WTC11 (cell line): Measurements from ENCODE around the gene UGGT1. TPM values are rescaled to one million over a fixed set of nuclear protein-coding genes. Genes with fewer than 3 reads are reported as not detected.

Experiments
- ATAC-seq: fragments of 200-7000 bp; cut with Tn5 transposase; 2 replicates; pipeline ENCODE4 v1.10.0; 2021; ENCODE audit warnings: mild to moderate bottlenecking, moderate library complexity
- CTCF ChIA-PET: fragments of 300-600 bp; sonication (Branson Sonifier 250); formaldehyde crosslinking; loops from one replicate; lab custom pipeline; 2021; ENCODE audit warnings: antibody characterized with exemption; lab: Charles Lee
- POLR2A ChIA-PET: fragments of 350-600 bp; sonication (Branson Sonifier 250); formaldehyde crosslinking; loops from one replicate; lab custom pipeline; 2021; ENCODE audit warnings: antibody characterized with exemption; lab: Charles Lee
- DNase-seq: peaks from one replicate; pipeline ENCODE4 v3.0.0; 2021; ENCODE audit warnings: low spot score
- H3K27ac Mint-ChIP-seq: 2 replicates; pipeline ENCODE4 v1.8.0; 2021; ENCODE audit warnings: mixed read lengths
- H3K27me3 Mint-ChIP-seq: 2 replicates; pipeline ENCODE4 v1.8.0; 2021; ENCODE audit warnings: low read depth, mild to moderate bottlenecking, moderate library complexity, mixed read lengths
- H3K36me3 Mint-ChIP-seq: 2 replicates; pipeline ENCODE4 v1.8.0; 2021; ENCODE audit warnings: mixed read lengths
- H3K4me1 Mint-ChIP-seq: 2 replicates; pipeline ENCODE4 v1.8.0; 2022; ENCODE audit warnings: mixed read lengths
- H3K4me3 Mint-ChIP-seq: 2 replicates; pipeline ENCODE4 v1.8.0; 2021; ENCODE audit warnings: mild to moderate bottlenecking, moderate library complexity, mixed read lengths
- H3K9me3 Mint-ChIP-seq: 2 replicates; pipeline ENCODE4 v1.8.0; 2021; ENCODE audit warnings: mixed read lengths
- ATF2 ChIP-seq: sonication (generic); formaldehyde crosslinking; IDR thresholded peaks from 2 replicates; pipeline ENCODE4 v1.8.1; 2022; ENCODE audit warnings: low read depth, missing genetic modification reagents, borderline replicate concordance
- CREB1 ChIP-seq: sonication (generic); formaldehyde crosslinking; IDR thresholded peaks from 2 replicates; pipeline ENCODE4 v1.8.0; 2023; ENCODE audit warnings: mild to moderate bottlenecking, missing genetic modification reagents
- ETV6 ChIP-seq: sonication (generic); formaldehyde crosslinking; IDR thresholded peaks from 2 replicates; pipeline ENCODE4 v1.8.1; 2022; ENCODE audit warnings: mild to moderate bottlenecking, missing genetic modification reagents
- GABPB1 ChIP-seq: sonication (generic); formaldehyde crosslinking; IDR thresholded peaks from 2 replicates; pipeline ENCODE4 v1.8.1; 2023; ENCODE audit warnings: mild to moderate bottlenecking, missing genetic modification reagents
- GRHL2 ChIP-seq: fragments of 250-450 bp; sonication (Bioruptor Pico); IDR thresholded peaks from 2 replicates; pipeline ENCODE4 v1.8.0; 2022; ENCODE audit warnings: mild to moderate bottlenecking, moderate library complexity; ENCODE audit not compliant: insufficient replicate concordance, severe bottlenecking
- GTF2I ChIP-seq: fragments of 250-450 bp; sonication (Bioruptor Pico); conservative IDR thresholded peaks from 2 replicates; pipeline ENCODE4 v1.4.0; 2021; ENCODE audit warnings: mild to moderate bottlenecking
- JUN ChIP-seq: sonication (generic); formaldehyde crosslinking; IDR thresholded peaks from 2 replicates; pipeline ENCODE4 v1.8.0; 2023; ENCODE audit warnings: mild to moderate bottlenecking, missing genetic modification reagents
- MXD4 ChIP-seq: fragments of 250-450 bp; sonication (Bioruptor Pico); IDR thresholded peaks from 2 replicates; pipeline ENCODE4 v1.8.0; 2021; ENCODE audit warnings: mild to moderate bottlenecking, moderate library complexity, borderline replicate concordance
- NFATC4 ChIP-seq: fragments of 250-450 bp; sonication (Bioruptor Pico); IDR thresholded peaks from 2 replicates; pipeline ENCODE4 v1.9.0; 2021; ENCODE audit warnings: mild to moderate bottlenecking
- OVOL2 ChIP-seq: fragments of 250-450 bp; sonication (Bioruptor Pico); IDR thresholded peaks from 2 replicates; pipeline ENCODE4 v1.9.0; 2021; ENCODE audit warnings: mild to moderate bottlenecking, borderline replicate concordance
- PREB ChIP-seq: sonication (generic); formaldehyde crosslinking; IDR thresholded peaks from 2 replicates; pipeline ENCODE4 v1.8.1; 2022; ENCODE audit warnings: mild to moderate bottlenecking, missing genetic modification reagents, moderate library complexity, borderline replicate concordance
- PRRX2 ChIP-seq: fragments of 250-450 bp; sonication (Bioruptor Pico); IDR thresholded peaks from 2 replicates; pipeline ENCODE4 v1.8.0; 2021; ENCODE audit warnings: mild to moderate bottlenecking
- TCF7 ChIP-seq: sonication (generic); formaldehyde crosslinking; IDR thresholded peaks from 2 replicates; pipeline ENCODE4 v1.8.0; 2022; ENCODE audit warnings: mild to moderate bottlenecking, low read depth, missing genetic modification reagents, moderate library complexity
- TEAD1 ChIP-seq: sonication (generic); formaldehyde crosslinking; IDR thresholded peaks from 2 replicates; pipeline ENCODE4 v1.8.0; 2022; ENCODE audit warnings: mild to moderate bottlenecking, missing genetic modification reagents
- ZBTB43 ChIP-seq: sonication (generic); formaldehyde crosslinking; IDR thresholded peaks from 2 replicates; pipeline ENCODE4 v1.8.1; 2023; ENCODE audit warnings: mild to moderate bottlenecking, missing genetic modification reagents
- ZNF396 ChIP-seq: fragments of 250-450 bp; sonication (Bioruptor Pico); IDR thresholded peaks from 2 replicates; pipeline ENCODE4 v1.8.0; 2021; ENCODE audit warnings: mild to moderate bottlenecking, moderate library complexity, borderline replicate concordance
- ZNF425 ChIP-seq: fragments of 250-450 bp; sonication (Bioruptor Pico); conservative IDR thresholded peaks from 2 replicates; pipeline ENCODE4 v1.9.0; 2021; ENCODE audit warnings: mild to moderate bottlenecking
- ZNF512 ChIP-seq: sonication (generic); formaldehyde crosslinking; IDR thresholded peaks from 2 replicates; pipeline ENCODE4 v1.8.1; 2022; ENCODE audit warnings: missing genetic modification reagents, borderline replicate concordance
- total RNA-seq: library from RNA; stranded (reverse); gene quantifications from 3 replicates; pipeline ENCODE4 v1.2.3, GENCODE V29; 2021

UGGT1 gene
- total RNA-seq, 1 experiment from 2014 or later = 57.9 TPM

- ATAC-seq = no peak
- Mint-ChIP-seq H3K27me3 (no peaks in the 10 kb centered on the region; the same call in none of the 2 replicates), H3K36me3 (no peaks in the 10 kb centered on the region), H3K4me3 (no peak overlapping the region), H3K27ac (no peak overlapping the region), H3K4me1 (no peaks in the 10 kb centered on the region), H3K9me3 (peaks cover 5% of the 10 kb centered on the region)
- ChIA-PET CTCF (interaction anchor here (0.6 kb wide), 2 partner anchors 130 to 466 kb away, joined by 3 read pairs; no protein-coding TSS in a partner anchor), POLR2A (no interaction called here)
- TF ChIP-seq GABPB1 (CRISPR knock-in tag) = peak; percentile 59; the same call in 1 of the 2 replicates
- no peak for TF ChIP-seq ATF2 (CRISPR knock-in tag)
- DNase-seq = no peak
These were observed 33.7 kb upstream of the UGGT1 start for GRCh38 chr2:128057334-128057733.

- POLR2A ChIA-PET = no interaction called here
- Mint-ChIP-seq H3K27me3 (no peaks in the 10 kb centered on the region; the same call in none of the 2 replicates), H3K4me3 (no peak overlapping the region), H3K27ac (no peak overlapping the region), H3K4me1 (no peaks in the 10 kb centered on the region), H3K9me3 (peaks cover 5% of the 10 kb centered on the region)
- ATAC-seq = no peak
- TF ChIP-seq ZNF425 (CRISPR knock-in tag) (no peak), CREB1 (CRISPR knock-in tag) (no peak), GRHL2 (CRISPR knock-in tag) (no peak), JUN (no peak), NFATC4 (CRISPR knock-in tag) (no peak), GABPB1 (CRISPR knock-in tag) (no peak), ETV6 (CRISPR knock-in tag) (no peak), ZNF512 (CRISPR knock-in tag) (no peak), OVOL2 (no peak), MXD4 (no peak), GTF2I (no peak), PRRX2 (no peak), ZBTB43 (no peak), ZNF396 (no peak), TEAD1 (CRISPR knock-in tag) (no peak), TCF7 (CRISPR knock-in tag) (no peak), PREB (CRISPR knock-in tag) (no peak)
- TF ChIP-seq, all 79 proteins: peak for 0
- no peaks in the 10 kb centered on the region for H3K36me3 Mint-ChIP-seq
- CTCF ChIA-PET = no interaction called here
- no peak for DNase-seq
These were observed 32.9 kb upstream of the UGGT1 start for GRCh38 chr2:128058114-128058513.
